K562 (cell line): ENCODE data around the gene RETREG1.

Experiments used
- ARID2 ChIP-seq: fragments of 450-650 bp; IDR thresholded peaks from 2 replicates; pipeline ENCODE4 v1.6.1; 2017; ENCODE audit warnings: antibody characterized with exemption, mild to moderate bottlenecking
- EZH2 ChIP-seq: IDR thresholded peaks from 2 replicates; pipeline ENCODE4 v1.6.1; 2012; ENCODE audit warnings: low read depth, mild to moderate bottlenecking, inconsistent platforms, low read length, borderline replicate concordance
- IRF2 ChIP-seq: sonication (generic); formaldehyde crosslinking; IDR thresholded peaks from 2 replicates; pipeline ENCODE4 v1.8.1; 2022; ENCODE audit warnings: mild to moderate bottlenecking, missing genetic modification reagents
- POLR2A ChIP-seq: fragments of 450-650 bp; conservative IDR thresholded peaks from 2 replicates; pipeline ENCODE4 v1.6.1; 2016
- ZNF274 ChIP-seq: IDR thresholded peaks from 2 replicates; pipeline ENCODE4 v1.6.1; 2011; ENCODE audit warnings: low read depth, mild to moderate bottlenecking, low read length, moderate library complexity, borderline replicate concordance
- TF ChIP-seq, protein P1 (sequence below): sonication (generic); formaldehyde crosslinking; IDR thresholded peaks from 2 replicates; pipeline ENCODE4 v1.8.0; 2022; ENCODE audit warnings: missing genetic modification reagents, mild to moderate bottlenecking, borderline replicate concordance
- TF ChIP-seq, protein P2 (sequence below): fragments of 150-350 bp; conservative IDR thresholded peaks from 2 replicates; pipeline ENCODE4 v1.6.1; 2014; ENCODE audit warnings: low read length
- TF ChIP-seq, protein P3 (sequence below), 3 experiments: IDR thresholded peaks in 2 of 3; conservative IDR thresholded peaks in 1 of 3; 2 replicates each; pipeline ENCODE4 v1.5.1; 2011 to 2012; ENCODE audit warnings: low read length in 3 of 3, mild to moderate bottlenecking in 3 of 3, control low read depth in 2 of 3, improper control_type of control experiment in 1 of 3, inconsistent platforms in 1 of 3, low read depth in 1 of 3, mixed read lengths in 1 of 3, moderate library complexity in 1 of 3; ENCODE audit not compliant: insufficient read depth in 2 of 3
- TF ChIP-seq, protein P4 (sequence below): fragments of 450-650 bp; IDR thresholded peaks from 2 replicates; pipeline ENCODE4 v1.6.1; 2016; ENCODE audit warnings: missing biosample characterization, missing genetic modification characterization

DNA sequence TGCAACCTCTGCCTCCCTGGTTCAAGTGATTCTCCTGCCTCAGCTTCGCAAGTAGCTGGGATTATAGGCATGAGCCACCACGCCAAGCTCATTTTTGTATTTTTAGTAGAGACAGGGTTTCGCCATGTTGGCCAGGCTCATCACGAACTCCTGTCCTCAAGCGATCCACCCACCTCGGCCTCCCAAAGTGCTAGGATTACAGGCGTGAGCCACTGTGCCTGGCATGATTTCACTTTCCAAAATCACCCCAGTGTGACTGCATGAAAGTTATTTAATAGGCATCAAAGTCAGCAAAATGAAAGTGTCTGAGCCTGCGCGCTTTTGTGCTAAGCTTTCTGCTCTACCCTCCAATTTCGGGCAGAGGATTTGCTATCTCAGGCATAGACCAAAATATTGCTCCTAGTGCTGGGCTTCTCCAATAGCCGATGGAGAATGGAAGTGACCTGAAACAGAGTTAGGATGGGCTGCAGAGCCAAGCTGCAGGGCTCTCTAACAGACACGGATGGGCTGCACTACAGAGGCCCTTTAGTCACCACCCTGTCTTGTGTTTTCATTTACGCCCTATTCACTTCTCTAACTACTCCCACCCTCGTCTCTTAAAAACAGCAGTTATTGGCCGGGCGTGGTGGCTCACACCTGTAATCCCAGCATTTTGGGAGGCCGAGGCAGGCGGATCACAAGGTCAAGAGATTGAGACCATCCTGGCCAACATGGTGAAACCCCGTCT is 44.3 kb downstream of the RETREG1 start:
- TF ChIP-seq POLR2A (no peak), ZNF274 (no peak), IRF2 (CRISPR knock-in tag) (no peak), EZH2 (no peak), ARID2 (no peak)
- TF ChIP-seq, protein P1, sequence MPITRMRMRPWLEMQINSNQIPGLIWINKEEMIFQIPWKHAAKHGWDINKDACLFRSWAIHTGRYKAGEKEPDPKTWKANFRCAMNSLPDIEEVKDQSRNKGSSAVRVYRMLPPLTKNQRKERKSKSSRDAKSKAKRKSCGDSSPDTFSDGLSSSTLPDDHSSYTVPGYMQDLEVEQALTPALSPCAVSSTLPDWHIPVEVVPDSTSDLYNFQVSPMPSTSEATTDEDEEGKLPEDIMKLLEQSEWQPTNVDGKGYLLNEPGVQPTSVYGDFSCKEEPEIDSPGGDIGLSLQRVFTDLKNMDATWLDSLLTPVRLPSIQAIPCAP (CRISPR knock-in tag): no peak
- TF ChIP-seq, protein P2, sequence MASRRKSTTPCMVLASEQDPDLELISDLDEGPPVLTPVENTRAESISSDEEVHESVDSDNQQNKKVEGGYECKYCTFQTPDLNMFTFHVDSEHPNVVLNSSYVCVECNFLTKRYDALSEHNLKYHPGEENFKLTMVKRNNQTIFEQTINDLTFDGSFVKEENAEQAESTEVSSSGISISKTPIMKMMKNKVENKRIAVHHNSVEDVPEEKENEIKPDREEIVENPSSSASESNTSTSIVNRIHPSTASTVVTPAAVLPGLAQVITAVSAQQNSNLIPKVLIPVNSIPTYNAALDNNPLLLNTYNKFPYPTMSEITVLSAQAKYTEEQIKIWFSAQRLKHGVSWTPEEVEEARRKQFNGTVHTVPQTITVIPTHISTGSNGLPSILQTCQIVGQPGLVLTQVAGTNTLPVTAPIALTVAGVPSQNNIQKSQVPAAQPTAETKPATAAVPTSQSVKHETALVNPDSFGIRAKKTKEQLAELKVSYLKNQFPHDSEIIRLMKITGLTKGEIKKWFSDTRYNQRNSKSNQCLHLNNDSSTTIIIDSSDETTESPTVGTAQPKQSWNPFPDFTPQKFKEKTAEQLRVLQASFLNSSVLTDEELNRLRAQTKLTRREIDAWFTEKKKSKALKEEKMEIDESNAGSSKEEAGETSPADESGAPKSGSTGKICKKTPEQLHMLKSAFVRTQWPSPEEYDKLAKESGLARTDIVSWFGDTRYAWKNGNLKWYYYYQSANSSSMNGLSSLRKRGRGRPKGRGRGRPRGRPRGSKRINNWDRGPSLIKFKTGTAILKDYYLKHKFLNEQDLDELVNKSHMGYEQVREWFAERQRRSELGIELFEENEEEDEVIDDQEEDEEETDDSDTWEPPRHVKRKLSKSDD: no peak
- TF ChIP-seq, protein P3, sequence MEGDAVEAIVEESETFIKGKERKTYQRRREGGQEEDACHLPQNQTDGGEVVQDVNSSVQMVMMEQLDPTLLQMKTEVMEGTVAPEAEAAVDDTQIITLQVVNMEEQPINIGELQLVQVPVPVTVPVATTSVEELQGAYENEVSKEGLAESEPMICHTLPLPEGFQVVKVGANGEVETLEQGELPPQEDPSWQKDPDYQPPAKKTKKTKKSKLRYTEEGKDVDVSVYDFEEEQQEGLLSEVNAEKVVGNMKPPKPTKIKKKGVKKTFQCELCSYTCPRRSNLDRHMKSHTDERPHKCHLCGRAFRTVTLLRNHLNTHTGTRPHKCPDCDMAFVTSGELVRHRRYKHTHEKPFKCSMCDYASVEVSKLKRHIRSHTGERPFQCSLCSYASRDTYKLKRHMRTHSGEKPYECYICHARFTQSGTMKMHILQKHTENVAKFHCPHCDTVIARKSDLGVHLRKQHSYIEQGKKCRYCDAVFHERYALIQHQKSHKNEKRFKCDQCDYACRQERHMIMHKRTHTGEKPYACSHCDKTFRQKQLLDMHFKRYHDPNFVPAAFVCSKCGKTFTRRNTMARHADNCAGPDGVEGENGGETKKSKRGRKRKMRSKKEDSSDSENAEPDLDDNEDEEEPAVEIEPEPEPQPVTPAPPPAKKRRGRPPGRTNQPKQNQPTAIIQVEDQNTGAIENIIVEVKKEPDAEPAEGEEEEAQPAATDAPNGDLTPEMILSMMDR (IDR thresholded peaks at IDR 0.05 in 2 of 3, conservative IDR thresholded peaks at IDR 0.05 in 1 of 3; ENCODE audit: insufficient read depth in 2 of 3, low read depth in 1 of 3, low read length in 3 of 3): no peak
- TF ChIP-seq, protein P4, sequence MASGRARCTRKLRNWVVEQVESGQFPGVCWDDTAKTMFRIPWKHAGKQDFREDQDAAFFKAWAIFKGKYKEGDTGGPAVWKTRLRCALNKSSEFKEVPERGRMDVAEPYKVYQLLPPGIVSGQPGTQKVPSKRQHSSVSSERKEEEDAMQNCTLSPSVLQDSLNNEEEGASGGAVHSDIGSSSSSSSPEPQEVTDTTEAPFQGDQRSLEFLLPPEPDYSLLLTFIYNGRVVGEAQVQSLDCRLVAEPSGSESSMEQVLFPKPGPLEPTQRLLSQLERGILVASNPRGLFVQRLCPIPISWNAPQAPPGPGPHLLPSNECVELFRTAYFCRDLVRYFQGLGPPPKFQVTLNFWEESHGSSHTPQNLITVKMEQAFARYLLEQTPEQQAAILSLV (tag): no peak
